HG03103 (cell line): ENCODE results near the gene MSMP.

Experiments
- ATAC-seq: cut with Tn5 transposase; IDR thresholded peaks from one replicate; pipeline ENCODE4 v1.9.1; 2021; ENCODE audit warnings: low read depth; ENCODE audit not compliant: unreplicated experiment

MSMP gene

DNA sequence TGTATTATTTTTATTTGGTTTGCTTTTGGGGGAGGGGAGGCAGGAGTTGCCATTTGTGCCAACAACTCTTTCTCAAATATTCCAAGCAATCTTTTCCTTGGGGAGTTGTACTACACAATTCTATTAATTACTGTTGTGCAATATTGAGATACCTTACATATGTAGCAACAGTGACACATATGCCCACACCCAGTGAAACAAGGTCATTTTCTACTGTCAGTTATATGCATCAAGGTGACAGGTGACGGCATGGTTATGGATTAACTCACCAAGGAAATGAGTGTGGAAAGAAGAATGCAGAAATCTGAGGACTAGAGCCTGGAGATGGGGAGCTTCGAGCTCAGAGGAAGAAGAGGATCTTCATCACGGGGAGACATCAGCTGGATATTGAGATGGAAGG lies 17.9 kb upstream of the MSMP start:
- ATAC-seq: no peak

DNA sequence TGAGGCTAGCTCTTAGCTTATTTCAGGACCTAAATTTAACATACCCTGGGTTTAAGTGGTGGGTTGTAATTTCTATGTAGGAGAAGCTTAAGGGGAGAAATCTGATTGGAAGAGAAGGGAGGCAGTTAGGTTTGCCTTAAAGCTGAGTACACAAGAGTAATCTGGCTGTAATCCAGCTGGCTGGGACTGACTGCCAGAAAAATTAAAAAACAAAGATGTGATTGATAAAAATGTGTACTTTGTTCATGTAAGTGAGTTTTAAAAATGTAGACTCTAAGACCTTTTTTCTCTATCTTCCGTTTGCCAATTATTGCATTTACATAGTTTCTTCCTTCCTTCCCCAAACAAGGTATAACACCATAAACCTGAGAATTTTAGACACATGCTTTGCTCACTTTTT lies 17.5 kb upstream of the MSMP start:
- no peak for ATAC-seq

DNA sequence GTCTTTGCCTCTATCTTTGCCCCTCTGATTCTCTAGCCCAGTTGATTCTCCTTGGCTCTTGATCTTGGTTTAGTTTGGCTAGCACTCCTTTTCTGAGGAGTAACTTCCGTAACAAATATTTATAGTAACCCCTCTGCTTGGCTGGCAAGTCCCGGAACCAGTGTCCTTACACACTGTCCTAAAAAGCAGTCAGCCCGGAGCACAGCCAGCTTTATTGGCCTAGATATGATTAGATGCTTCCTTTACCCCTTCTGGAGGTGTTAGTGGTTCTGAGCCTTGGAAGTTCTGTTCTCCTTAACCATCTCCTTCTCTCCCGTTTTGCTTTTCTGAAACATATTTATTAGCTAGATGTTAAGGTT lies 17.0 kb upstream of the MSMP start:
- no peak for ATAC-seq

DNA sequence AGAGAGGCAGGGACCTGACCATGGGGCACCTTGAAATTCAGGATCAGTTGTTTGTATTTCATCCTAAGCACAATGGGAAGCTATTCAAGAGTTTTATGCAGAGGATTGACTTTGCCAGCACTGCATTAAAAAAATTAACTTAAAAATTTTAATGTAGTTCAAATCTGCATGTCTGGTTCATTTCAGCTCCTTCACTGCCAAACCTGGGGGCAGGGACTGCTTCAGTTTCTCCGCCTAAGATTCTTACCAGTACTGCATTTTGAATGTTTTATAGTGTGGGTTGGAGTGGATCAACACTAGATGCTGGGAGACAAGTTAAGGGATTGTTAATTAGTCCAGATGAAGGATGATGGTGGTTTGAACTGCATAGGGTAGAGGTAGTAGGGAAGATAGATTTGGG lies 15.7 kb upstream of the MSMP start:
- no peak for ATAC-seq

DNA sequence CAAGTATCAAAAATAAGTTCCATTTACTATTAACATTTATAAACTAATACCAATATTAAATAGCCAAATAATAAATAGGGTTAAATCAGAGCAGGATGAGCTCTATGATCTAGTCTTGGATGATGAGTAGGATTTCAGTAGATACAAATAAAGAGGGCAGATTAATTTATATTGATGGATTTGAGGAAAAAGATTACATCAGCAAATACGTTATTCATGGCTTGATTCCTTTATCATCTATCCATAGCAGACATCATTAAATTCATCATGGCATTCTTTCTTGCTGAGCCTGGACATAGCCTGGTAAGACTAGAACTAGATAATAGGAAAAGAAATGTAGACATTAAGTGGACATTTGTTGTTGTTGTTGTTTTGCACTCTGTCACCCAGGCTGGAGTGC lies 13.4 kb upstream of the MSMP start:
- no peak for ATAC-seq

DNA sequence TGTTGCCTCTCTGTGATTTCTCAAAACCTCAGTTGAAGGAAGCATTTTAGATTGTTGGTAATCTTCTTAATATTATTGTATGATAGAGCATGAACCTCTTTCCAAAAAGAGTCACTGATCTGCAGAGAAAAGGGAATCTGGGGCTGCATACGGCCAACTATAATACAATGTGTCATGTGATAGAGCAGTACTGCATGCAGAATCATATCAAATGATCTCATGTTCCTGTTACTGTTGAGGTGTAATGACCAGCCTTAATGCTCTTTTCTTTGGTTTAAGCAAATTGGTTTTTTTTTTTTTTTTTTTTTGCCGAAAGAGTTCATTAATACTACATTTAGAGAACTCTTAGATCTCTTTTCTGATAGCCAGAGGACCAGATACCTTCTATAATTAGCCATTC lies 12.9 kb upstream of the MSMP start:
- no peak for ATAC-seq

DNA sequence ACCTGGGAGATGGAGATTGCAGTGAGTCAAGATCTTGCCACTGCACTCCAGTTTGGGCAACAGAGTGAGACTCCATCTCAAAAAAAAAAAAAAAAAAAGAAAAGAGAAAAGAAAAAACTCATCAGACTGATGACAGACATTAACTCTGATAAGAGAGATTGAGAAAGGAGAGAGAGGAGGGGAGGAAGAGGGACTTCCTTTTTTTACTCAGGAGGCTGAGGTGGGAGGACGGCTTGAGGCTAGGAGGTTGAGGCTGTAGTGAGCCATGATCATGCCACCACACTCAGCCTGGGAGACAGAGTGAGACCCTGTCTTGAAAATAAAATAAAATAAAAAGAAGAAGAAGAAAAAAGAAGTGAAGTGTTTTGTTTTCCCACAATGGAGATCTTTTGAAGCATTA lies 9.7 kb upstream of the MSMP start:
- no peak for ATAC-seq

DNA sequence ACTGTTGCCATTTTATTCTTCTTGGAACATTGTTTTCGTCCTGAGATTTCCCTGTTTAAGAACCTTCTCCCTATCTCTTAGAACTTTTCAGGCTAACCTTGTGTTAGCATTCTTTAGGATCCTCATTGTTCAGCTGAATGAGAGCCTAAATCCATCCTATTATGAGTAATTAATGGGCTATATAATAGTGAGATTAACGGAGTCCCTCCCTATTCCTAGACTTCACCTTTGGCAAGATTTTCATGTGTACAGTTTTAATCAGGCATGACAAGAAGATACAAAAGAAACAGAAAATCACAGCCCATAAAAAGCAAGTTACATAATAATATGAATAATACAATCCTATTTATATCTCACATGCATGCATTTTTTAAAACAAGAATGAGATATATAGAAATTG lies 9.1 kb upstream of the MSMP start:
- no peak for ATAC-seq

DNA sequence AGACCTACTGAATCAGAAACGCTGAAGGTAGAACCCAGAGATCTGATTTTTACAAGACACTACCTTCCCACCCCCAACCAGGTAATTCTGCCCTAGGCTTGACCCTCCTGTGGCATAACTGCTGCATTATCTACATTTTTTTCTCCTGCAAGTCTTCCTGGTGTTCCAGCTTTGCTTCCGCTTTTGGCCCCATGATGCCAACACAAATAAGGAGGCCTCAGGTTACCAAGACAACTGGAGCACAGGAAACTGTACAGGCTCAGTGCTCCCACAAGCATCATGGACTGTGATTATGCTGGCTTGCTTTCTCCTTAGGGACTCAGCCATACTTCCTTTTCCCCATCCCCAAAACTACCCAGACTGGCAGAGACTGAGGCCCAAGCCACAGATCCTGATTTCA lies 6.6 kb upstream of the MSMP start:
- no peak for ATAC-seq

DNA sequence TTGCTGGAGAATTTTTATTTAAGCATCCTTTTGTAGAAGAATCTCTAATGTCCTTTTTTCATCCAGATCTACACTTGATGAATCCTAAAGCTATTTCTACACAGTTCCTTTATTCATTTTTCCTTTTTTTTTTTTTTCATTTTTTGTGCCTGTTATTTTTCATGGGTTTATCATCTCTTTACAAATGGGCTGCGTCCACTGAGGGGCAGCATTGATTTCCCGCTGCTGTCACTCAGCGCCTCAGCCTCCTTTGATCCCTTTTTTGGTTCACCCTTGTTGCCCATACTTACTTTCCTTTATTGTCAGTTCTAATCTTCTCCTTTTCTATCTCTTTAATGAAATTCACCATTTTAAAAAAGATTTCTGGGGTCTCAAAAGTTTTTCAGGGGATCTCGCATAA lies 5.7 kb upstream of the MSMP start:
- ATAC-seq: no peak

DNA sequence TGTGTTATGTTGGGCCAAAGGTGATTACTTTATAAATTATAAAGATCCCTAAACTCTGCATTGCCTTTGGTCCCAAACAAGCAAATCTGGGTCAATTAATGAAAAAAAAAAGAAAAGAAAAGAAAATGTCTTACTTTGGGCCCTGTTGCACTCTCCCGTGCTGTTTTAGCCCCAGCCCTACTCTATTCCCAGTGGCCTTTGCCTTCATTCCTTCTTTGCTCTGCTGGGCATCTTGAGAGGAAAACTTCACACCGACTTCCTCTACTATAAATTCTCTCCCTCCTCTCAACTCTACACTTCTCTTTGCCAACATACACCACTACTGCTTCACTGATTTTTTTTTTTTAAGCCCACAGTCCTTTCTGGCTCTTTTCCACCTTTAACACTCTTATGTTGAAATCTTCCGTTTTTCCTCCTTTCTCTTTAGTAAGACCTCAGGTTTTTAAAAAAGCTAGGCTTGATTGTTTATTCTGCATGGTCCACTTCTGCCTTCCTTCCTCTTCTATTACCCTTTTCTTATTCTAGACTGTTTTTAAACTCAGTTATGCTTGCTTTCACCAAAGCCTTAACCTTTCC lies 4.5 kb upstream of the MSMP start:
- ATAC-seq: no peak

DNA sequence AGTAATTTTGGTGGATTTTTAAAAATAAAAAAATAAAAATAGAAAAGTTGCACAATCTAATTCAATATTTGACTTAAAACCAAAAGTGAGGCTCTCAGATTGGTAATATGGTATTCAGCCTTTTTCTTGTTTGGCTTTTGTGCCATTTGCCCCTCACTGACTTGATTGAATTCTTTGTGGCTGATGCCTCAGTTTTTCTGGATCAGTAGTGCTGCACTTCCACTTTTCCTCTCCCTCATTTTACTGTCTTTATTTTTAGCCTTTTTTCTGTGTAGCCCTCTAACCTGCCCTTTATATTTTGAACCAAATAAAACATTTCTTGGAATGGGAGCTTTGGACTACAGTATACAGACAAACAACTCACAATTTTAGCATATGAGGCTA lies 3.8 kb upstream of the MSMP start:
- ATAC-seq: no peak

DNA sequence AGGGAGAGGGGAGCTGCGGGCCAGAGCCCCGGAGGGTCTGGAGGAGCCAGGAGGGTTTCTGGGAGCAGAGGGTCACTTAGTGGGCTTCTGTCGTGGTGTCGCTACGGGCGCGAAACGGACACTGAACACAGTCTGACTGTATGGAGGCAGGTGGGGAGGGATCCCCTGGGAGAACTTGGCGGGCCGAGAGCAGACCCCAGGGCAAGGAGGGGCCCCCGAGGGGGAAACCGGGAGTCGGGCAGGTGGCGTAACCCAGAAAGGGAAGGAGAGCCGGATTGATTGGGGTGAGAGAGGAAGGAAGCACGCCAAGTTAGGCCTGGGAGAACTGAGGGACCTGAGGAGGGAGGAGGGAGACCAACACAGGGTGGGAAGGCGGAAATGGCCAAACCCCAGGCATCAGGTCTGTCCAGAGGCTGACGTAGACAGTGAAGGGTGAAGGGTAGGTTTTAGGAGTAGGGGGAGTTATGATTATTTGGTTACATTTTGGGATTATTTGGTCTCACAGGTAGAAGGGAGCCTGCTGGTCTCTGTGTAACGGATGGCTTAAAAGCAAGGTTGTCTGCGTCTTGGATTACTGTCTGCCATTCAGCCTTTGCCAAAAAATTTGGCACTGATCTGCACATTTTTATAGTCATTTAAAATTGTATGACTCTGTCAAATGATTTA lies 3.3 kb upstream of the MSMP start:
- ATAC-seq: peak; percentile 33

DNA sequence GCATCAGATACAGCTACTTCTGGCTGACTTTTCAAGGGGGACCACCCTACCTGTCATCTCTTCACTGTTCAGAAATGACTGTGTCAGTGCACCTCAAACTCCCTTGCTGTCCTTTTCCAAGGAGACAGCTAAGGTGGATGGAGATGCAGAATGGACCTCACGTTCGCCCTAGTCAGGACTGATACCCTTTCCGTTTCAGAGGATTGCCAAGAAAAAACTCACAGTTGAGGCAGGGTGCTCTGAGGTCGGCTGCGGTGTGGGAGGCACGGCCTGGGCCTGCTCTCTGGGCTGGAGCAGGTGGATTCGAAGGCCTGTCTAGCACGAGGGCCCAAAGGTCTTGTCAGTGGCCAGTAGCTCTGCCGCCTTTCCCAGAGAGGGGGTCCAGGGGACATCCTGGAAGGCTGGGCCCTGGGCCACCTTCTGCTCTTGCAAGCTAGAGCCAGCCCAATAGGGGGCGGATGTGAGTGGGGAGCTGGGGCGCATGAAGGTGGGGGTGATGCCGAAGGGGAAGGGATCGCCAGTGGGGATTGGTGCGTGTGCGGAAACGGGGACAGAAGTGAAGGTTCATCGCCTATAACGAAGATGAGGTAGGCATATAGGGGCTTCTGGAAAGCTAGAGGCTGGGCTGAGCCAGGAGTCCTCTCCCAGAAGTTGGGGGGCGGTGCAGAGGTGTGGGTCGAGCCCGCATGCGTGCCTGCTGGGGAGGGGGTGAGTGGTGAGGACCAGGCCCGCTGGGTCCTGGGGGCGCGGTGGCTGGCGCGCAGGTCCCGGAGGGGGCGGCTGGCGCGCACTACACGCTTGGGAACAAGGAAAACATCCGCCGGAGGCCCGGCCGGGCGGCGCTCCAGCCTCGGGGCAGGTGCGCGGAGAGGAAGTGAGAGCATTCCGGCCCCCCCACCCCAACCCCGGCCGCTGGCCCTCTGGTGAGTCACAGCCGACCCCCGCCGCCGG lies 2.5 kb upstream of the MSMP start:
- ATAC-seq: peak; percentile 51

DNA sequence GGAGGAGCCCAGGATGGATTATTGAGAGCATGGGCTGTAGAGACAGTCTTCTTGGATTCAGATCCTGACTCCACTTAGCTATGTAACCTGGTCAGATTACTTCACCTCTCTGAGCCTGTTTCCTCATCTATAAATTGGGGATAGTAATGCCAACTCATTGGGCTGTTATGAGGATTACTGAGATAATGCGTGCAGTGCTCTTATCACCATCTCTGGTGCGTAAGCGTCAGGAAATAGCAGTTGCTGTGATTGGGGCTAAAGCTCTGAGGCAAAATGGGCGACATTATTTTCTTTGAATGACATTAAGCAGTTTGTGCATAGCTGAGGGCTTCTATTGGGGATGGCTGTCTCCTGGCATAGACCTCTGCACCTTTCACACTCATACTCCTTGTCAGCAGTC lies 995 bp upstream of the MSMP start:
- no peak for ATAC-seq

DNA sequence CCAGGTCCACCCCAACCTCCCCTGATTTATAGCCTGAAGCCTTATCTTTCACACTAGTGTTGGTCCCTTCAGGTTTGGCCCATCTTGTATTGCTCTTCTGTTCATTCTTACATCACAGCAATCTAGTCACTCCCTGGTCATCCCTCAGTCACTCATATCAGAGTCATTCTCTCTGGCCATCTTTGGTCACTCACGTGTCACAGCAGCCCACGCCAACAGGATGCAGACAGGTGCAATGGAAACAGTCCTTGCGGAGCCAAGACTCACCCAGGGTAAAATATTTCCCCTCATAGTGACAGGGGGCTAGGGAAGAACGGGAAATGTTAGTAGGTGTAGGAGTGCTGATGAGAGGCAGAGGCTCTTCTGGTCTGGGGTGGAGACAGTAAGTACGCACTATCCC lies 610 bp downstream of the MSMP start:
- no peak for ATAC-seq

DNA sequence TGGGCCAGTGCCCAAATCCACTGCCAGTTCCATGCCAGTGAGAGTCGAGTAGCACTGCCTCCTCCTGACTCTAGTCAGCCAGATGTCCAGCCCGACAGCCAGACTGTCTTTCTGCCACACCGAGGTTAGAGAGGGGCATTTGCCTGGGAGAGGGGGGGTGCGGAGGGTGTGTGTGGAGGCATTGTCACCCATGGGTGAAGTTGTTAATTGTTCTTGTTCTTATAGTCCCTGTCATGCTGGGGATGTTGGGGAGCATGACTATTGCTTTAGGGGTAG lies 3.9 kb downstream of the MSMP start:
- no peak for ATAC-seq

DNA sequence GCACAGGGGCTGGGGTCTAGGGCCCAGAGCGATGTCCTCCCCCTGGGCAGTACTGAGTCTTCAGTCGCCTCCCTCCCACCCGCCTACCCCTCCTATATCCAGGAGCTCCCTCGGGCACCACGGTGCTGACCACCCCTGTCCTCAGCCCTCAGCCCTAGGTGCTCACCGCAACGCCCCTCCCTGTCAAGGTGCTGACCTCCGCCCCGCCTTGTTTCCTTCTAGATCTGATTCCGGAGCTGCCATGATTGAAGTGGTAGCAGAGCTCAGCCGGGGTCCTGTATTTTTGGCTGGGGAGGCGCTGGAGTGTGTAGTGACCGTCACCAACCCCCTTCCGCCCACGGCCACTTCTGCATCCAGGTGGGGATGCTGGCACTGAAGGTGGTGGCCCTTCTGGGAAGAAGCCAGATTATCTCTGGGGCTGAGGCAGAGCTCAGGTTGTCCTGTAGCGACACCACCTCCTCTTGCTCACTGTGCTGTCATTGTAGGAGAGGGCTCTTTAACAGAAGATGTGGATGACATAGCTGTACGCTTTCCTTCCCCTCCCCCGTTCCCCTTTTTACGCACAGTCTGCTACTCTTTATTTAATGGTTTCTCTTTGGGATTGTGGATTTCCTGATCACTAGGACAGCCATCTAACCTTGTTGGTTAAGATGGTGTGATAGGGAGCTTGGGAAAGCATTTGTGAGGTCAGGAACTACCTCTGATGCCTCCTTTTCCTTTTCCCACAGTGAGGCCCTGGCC lies 4.4 kb downstream of the MSMP start:
- ATAC-seq: peak; percentile 29

DNA sequence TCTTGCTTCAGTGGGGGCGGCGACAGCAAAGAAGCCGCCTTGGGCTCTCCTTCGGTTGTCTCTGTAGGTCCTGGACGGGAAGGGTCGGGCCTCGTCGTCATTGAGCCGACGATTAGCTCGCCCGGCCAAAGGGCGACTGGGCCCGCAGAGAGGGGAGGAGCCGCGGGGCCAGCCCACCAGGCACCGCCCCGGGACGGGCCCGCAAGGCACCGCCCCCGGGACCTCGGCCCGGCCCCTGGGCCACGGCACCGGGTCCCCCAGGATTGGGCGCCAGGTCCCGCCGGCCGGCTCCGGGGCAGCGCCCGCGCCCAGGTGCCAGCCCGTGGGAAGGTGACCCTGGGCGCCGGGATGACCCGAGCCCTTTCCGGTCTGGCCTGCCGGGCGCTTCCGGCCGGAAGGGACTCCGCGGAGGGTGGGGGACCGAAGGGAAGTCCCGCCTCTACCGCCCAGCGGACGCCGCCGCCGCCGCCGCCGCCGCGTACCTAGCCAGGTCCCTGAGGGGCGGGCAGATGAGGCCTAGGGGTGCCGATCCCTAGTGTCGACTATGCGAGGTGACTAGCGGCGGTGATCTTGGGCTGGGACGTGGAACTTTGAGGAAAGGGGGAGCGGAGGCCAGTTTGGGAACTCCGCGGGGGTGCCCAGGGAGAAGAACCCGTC lies 5.1 kb downstream of the MSMP start, which contains the start of the genes GBA2 and RGP1:
GBA2 (minus strand) TSS at position 371 of the 657 bp plus-strand sequence. CDS start 524 bp downstream, outside the sequence.
RGP1 (plus strand) TSS at position 430 of the 657 bp plus-strand sequence. CDS start 469 bp downstream, outside the sequence.
- ATAC-seq: peak; percentile 65

DNA sequence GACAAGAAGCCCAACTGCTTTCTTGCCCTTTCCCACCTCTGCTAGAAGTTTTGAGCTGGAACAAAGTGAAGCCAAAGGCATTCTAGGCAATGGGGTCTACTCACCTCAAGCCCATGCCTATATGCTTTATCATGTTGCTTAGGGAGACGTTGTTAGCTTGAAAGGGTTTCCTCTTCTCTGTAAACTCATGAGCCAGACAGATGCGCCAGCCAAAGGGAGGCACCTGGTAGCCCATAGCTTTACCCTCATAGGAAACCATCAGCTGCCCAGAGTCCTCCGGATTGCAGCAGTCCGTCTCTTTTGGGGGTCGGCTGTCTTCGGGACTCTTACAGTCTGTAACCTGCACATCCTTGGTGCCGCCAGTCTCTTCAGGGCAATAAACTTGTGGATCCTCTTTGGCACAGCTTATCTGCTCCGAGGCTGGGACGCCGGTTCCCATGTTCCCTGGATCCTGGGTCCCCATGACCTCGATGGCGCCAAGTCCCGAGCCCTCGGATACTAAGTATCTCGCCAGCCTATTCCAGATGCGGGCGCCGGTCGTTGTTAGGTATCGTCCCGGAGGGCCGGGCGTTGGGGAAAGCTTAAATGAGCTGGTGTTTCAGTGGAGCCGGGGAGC lies 5.7 kb downstream of the MSMP start:
- no peak for ATAC-seq
